ENCODE results near the gene UNKL.
"Not testable (repeated sequence)": the region's sequence is repeated elsewhere in the genome, so short reads cannot be mapped to it uniquely, and the experiment has no call there.

UNKL gene

DNA sequence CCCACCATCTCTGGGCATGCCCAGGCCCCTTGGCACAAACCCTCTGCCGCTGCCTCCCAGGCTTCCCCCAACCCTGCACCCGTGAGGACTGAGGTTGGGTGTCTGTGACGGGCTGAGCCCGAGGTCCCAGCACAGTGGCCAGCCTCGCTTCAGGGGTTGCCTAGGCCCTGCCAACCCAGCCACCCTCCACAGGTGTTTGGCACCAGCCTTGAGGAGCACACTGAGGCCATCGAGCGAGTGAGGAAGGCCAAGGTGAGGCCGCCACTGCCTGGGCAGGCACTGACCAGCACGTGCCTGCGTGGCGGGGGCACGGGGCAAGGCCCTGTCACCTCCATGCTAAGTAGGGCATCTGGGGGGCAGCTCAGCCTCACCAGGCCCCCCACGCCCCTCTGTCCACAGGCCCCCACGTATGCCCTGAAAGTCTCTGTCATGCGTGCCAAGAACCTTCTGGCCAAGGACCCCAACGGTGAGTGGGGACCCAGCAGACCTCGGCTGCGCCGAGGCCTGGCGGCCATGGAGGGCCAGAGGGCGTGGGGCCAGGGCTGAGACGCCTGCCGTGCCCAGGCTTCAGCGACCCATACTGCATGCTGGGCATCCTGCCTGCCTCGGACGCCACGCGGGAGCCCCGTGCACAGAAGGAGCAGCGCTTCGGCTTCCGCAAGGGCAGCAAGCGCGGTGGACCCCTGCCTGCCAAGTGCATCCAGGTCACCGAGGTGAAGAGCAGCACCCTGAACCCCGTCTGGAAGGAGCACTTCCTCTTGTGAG is 73.6 kb downstream of the UNKL start:
- no peak for DNase-seq (ENCODE audit: low read depth in 1 of 2, low spot score in 1 of 2)

- DNase-seq (ENCODE audit: low read depth in 1 of 2, low spot score in 1 of 2) = no peak
These were observed 75.4 kb downstream of the UNKL start for GRCh38 chr16:1338855-1339675.

GRCh38 chr16:1338119-1338730 is 76.3 kb downstream of the UNKL start:
- no peak for DNase-seq (ENCODE audit: low read depth in 1 of 2, low spot score in 1 of 2)

DNA sequence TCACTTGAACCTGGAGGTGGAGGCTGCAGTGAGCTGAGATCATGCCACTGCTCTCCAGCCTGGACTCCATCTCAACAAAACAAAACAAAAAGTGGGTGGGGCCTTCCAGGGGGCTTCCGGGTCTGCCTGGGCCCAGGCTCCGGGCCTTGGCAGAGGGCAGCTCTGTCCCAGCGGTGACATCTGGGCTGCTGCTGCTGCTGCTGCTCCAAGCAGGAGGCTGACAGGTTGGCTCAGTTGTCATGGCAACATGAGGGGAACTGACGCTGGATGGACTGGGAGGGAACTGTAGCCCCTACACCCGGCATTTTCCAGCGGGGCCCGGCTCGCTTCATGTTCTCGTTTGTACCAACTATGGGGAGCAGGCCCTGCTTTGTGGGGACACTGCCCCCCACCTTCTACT is 77.0 kb downstream of the UNKL start:
- no peak for DNase-seq (ENCODE audit: low read depth in 1 of 2, low spot score in 1 of 2)

DNA sequence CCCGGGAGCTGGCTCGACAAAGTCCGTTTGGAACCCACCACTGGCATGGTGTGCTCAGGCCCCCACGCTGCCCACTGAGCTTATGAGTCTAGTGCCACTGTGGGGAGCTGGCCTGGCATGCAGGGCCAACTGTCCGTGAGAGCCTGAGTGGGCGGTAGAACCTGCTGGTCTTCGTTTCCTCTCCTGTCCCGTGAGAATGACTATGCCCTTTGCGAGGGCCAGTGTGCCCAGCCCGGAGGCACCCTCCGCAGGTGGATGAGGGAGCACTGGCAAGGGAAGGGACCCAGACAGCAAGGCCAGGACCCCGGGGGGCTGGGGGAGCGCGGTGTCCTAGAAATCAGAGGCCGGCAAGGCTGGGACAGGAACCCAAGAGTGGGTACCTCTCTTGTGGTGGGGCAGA is 77.9 kb downstream of the UNKL start:
- DNase-seq (ENCODE audit: low read depth in 1 of 2, low spot score in 1 of 2) = no peak

DNA sequence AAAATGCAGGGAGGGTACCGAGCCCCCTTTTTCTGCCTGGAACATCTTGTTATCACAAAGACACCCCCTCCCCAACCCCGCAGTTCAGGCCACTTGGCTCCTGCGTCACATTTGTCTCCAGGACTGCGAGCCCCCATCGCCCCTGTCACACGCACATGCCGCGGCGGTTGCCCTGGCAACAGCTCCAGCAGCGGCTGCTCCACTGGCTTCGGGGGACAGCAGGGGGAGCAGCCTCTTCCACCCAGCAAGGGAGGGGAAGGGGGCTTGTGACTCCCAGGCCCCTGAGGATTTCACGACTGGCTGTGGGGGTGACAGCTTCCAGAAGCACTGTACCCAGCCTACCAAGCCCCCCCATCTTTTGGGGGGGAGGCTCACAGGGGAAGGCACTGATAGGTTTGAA is 78.5 kb downstream of the UNKL start:
- DNase-seq (ENCODE audit: low read depth in 1 of 2, low spot score in 1 of 2) = no peak

DNA sequence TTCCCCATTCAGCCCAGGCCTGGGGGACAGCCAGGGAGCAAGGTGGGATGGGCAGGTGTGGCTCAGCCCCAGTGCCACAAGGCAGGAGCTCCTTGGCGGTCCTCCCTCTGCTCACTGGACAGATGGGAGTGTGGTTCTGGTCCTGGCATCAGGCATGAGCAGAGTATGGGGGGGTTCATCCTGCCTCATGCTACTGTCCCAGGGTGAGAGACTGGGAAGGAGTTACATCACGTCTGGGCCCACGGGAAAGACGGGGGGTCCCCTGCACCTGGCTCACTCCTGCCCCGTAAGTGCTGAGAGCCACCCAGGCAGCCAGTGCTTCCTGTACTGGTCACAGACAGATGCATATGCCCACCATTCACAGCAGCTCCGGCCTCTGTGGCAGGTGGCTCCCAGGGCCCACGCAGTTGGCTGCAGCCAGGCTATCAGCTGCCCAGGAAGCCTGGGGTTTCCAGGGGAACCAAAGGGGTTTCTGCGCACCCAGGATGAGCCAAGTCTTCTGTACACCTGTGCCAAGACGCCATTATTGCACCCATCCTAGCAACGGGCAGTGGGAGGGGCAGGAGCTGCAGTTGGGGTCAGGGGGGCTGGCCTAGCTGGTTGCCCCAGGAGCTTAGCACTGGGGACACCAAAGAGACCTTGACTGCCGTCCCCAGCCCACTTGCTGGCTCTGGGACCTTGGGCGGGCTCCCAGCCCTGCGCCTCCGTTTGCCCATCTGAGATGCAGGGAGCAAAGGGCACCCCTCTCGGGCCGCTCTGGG is 79.1 kb downstream of the UNKL start:
- DNase-seq (ENCODE audit: low read depth in 1 of 2, low spot score in 1 of 2) = no peak

GRCh38 chr16:1334739-1335138 is 79.8 kb downstream of the UNKL start:
- DNase-seq (ENCODE audit: low read depth in 1 of 2, low spot score in 1 of 2) = no peak

DNA sequence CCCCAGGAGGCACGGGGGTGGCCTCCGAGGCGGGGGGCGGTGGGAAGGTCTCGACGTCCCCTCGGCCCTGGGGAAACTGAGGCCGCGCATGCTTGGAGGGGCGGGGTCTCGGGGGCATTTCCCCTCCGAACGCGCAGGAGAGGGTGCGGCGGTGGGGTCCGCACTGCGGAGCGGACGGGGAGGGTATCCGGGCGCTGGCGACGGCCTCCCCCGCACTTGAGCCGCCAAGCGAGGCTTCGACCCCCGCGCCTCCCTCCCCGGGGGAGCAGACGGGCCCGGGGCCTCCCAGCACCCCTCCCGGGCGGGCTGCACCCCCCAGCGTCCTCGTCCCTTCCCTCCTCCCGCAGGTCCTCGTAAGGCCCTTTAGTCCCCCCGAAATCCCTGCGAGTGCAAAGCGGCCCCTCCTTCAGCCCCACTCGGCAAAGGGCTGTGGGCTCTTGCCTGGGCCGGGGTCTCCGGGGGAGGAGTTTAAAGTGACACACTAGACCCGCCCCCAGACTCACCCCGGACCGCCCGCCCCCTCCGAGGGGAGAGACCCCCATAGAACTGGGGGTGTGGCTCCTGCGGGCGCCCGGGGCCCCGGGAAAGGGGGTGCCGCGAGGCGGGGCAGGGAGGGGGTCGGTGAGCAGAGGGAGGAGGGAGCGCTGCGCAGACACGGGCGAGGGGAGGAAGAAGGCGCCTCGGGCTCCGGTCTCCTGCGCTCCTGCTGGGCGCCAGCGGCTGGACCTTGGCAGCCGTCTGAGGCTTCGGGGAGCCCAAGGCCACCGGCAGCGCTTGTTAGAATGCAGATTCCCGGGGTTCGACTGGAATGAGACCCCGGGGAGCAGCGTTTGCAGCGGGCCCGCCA is 80.4 kb downstream of the UNKL start:
- DNase-seq (ENCODE audit: low read depth in 1 of 2, low spot score in 1 of 2) = no peak

DNA sequence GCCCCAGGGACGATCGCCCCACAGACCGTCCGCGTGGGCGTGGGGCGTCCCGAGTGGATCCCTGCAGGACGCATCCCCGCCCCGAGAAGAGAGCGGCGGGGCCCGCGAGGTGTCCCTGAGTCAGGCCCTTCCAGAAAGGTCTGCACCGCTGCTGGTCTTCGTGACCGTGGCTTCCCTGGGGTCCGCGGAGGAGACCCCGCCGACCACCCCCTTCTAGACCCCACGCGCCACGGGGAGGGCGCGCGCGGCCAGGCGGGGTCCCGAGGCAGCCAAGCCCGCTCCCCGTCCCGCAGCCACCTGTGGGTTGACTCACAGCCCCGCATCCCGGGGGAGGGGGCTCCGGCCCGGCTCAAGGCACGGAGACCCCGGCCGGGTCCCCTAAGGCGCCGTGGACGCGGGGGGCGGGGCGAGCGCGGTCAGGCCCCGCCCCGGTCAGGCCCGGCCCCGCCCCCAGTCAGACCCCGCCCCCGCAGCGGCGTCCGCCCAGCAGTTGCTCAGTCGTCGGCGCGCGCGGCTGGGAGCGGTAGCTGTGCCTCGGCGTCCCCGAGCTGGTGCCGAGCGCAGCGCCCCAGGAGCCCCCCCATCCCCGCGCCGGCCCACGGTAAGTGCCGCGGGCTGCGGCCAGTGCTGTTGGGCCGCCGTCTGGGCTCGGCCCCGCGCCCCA is 81.2 kb downstream of the UNKL start, which contains the start of gene BAIAP3:
Gene BAIAP3 (plus strand): TSS at position 497 of the 664 bp plus-strand sequence. CDS start 4,905 bp downstream, outside the sequence.
- no peak for DNase-seq (ENCODE audit: low read depth in 1 of 2, low spot score in 1 of 2)

DNA sequence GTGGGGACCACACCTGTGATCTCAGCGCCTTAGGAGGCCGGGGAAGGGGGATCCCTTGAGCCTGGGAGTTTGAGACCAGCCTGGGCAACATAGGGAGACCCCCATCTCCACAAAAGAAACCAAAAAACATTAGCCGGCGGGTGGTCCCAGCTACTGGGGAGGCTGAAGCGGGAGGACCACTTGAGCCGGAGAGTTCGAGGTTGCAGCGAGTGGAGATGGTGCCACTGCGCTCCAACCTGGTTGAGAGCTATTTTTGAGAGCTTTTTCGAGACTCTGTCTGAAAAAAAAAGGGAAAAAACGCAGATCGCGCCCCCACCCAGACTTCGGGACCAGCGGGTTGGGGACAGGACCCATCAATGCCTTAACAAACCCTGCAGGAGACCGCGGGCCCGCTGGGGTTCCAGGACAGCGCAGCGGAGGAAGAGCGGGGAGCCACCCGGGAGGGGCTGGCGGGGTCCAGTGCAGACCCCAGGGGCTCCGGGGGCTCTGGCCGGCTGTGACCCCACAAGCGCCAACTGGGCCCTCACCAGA is 81.8 kb downstream of the UNKL start:
- no peak for DNase-seq (ENCODE audit: low read depth in 1 of 2, low spot score in 1 of 2)

DNA sequence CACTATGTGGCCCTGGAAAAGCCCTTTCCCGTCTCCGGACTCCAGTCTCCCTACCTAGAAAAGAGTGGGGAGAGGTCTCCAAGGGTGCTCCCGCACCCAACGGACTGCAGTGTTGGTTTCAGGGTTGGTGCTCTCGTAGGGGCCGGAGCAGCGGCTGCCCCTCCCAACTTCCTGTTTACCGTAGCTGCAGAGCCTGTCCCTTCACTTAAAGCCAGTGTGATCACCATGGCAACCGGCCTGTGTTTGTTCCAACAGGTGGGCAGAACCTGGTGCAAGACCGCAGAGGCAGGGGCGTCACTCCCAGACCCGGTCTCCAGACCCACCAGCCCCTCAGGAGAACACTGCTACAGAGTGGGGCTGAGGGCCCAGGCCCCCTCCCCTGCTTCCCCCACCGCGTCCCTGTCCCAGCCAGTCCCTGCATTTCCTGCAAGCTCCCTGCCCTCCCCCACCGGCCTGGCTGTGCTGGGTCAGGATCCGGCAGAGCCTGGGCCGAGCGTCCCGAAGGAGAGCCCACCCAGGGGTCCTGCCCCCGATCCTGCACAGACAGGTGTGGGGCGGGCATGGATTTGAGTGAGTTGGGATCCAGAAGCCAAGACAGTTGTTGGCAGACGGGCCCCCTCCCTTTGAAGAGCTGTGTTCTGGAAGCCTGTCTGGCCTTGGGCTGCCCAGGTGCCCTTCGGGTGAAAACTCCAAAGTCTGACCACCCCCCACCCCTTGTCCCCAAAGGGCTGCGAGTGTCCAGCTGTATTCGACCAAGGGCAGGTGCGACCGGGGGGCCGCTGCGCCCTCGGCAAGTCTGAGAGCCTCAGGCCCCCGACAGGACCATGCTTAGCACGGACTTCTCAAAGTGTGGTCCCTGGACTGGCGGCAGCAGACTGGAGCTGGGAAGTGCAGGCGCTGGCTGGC is 82.5 kb downstream of the UNKL start:
- no peak for DNase-seq (ENCODE audit: low read depth in 1 of 2, low spot score in 1 of 2)

DNA sequence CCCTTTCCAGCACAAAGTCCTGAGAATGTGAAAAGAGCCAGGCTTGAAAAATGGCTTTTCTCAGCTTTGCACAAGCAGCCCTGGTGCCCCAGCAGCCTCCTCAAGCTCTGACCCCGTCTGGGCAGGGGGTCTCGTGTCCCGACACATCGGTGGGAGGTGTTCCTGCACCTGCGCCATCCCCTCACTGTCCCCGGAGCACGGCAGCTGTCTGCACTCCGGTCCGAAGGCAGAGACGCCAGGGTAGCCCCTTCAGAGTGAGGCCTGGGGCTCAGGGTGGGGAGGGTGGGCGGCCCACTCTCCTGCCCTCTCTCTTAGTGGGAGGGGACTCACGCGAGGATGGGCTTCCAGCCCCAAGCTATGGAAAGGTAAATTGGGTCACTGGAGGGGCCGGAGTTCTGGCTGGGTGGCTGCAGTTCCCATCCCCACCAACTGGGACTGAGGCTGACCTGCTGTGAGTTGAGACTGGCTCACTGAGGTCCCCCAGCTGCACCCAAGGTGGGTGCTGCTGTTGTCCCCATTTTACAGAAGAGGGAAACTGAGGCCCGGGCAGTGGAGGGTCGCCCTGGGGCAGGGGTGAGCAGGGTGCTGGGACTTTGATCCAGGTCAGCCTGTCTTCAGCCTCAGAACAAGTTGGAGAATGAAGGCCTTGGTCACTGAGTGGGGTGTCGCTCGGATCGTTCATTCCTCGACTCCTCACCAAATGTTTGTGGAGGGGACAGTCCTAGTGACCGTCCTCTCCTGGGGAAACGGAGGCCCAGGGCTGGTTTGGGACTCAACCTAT is 83.4 kb downstream of the UNKL start:
- DNase-seq (ENCODE audit: low read depth in 1 of 2, low spot score in 1 of 2) = no peak

DNA sequence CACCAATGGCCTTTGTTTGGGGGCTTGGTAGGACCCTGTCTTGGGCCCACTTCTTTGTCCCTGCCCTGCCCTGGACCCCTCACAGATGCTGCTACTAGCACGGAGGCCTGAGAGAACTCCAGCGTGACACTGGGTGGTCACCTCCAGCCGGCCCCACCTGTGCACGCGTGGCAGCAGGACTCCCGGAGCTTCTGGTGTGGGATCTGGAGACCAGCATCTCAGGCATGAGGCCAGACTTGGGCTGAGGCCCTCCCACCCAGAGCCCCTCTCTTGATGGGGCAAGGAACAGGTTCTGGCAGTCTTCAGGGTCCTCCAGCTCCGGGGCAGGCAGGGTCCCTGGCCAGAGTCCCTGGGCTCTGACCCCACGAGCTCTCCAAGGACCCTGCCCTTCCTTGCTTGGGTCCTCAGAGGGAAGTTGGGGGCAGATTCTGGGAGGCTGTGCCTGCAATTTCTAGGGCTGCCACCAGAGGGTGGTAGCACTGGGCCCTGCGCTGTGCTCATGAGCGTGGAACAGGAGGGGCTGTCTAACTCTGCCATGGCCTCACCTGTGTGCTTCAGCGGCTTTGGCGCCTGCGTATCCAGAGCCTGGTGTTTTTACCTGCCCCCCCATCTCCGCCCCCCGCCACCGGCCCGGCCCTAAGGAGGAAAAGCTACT is 84.1 kb downstream of the UNKL start:
- no peak for DNase-seq (ENCODE audit: low read depth in 1 of 2, low spot score in 1 of 2)

- not testable (repeated sequence) for DNase-seq (ENCODE audit: low read depth in 1 of 2, low spot score in 1 of 2)
These were observed 85.5 kb downstream of the UNKL start for GRCh38 chr16:1328961-1329360.

GRCh38 chr16:1328136-1328535 is 86.4 kb downstream of the UNKL start:
- not testable (repeated sequence) for DNase-seq (ENCODE audit: low read depth in 1 of 2, low spot score in 1 of 2)

DNA sequence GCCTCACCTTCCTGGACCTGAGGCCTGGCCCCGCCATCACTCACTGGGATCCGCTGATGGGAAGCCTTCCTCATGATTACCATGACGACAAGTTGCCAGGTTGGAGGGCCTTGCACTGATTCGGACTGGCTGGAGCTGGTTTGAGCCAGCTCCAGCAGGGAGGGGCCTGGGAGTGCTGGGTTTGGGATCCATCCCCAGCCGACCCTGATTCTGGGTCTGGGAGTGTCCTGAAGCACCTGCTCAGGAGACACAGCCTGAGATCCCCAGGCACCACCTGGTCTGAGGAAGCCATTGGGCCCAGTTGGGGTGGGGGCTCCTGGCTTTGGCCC is 86.9 kb downstream of the UNKL start:
- no peak for DNase-seq (ENCODE audit: low read depth in 1 of 2, low spot score in 1 of 2)
